ENCODE data around the gene SULT2A1.
"Not testable (repeated sequence)": the region's sequence is repeated elsewhere in the genome, so short reads cannot be mapped to it uniquely, and the experiment has no call there.

SULT2A1 gene

DNA sequence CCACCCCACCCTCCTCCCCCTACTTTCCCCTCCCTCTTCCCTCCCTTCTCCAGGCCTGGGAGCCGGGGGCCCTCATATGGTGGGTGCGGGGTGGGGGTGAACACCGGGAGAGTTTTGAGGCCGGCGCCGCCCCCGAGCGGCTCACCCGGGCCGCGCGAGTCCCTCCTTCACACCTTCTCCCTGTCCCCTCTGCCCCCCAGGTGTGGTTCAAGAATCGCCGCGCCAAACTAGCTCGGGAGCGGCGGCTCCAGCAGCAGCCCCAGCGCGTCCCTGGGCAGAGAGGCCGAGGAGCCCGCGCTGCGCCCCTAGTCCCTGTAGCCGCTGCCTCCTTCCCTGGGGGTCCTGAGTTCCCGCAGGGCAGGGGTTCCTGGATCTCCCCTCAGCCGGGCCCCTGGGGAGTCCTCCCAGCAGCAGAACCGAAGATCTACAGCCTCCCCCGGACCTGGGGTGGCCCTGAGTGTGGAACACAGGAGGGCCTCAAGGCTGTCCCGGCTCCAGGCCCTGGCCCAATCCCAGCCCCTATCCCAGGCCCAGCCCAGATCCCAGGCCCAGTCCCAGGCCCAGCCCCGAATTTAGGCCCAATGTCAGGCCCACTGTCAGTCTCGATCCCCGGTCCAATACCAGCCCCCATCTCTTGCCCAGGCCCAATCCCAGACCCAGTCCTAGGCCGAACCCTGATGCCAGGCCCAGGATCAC is 25.4 kb downstream of the SULT2A1 start:
- no peak for DNase-seq (ENCODE audit: low read depth in 2 of 2)

DNA sequence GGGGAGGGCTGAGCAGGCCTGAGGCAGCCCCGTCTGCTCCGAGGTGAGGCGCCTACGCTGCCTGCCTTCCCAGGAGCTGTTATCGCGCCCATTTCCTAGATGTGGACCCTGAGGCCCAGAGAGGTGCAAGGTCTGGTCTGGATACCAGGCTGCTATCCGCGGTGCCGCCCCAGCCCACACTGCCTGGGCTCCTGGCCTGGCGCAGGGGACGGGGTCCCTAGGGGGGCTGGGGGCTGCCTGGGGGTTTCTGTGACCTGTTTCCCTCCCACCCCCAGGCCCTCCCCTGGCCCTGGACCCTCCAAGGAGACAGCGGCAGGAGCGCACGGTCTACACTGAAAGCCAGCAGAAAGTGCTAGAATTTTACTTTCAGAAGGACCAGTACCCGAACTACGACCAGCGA is 26.3 kb downstream of the SULT2A1 start:
- not testable (repeated sequence) for DNase-seq (ENCODE audit: low read depth in 2 of 2)

DNA sequence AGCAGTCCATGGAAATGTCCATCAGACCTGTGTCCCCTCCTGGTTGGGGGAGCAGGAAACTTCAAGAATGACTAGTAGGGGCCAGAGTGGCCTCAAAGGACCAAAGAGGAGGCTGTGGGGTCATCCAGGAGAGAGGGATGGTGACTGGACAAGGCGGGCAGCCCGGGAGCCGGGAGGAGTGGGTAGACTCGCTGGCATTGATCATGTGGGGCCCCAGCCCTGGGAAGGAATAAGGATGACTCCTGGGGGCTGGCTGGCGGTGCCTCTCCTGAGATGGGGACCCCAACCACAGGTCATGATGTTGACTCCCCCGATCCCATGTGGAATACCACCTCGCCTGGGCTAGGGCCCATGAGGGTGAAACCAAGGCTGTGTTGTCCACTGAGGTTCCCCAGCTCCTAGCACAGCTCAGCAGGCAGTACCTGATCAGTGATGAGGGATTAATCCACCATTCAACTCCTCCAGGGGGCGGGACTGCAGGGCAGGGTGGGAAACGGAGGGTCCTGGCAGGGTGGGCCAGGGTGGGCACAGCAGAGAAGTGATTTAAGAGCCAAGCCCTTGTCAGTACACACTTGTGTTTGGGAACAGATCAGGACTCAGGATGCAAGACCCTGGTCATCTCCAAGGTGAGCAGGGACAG is 27.3 kb downstream of the SULT2A1 start, which contains the start of gene TPRX2:
TSS of gene TPRX2 (plus strand) at position 590 of the 640 bp plus-strand sequence. CDS start at position 602, 12 bp downstream.
- DNase-seq (ENCODE audit: low read depth in 2 of 2) = not testable (repeated sequence)

DNA sequence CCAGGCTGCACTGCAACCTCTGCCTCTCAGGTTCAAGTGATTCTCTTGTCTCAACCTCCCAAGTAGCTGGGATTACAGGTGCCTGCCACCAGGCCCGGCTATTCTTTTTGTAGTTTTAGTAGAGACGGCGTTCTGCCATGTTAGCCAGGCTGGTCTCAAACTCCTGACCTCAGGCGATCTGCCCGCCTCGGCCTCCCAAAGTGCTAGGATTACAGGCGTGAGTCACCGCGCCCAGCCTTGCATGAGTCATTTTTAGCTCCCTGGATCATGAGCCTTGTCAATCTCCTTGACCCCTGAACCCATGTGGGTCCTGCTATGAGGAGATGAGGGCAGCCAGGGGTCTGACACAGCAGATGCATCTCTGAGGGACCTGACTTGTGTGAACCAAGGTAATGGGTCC is 27.9 kb downstream of the SULT2A1 start:
- not testable (repeated sequence) for DNase-seq (ENCODE audit: low read depth in 2 of 2)

DNA sequence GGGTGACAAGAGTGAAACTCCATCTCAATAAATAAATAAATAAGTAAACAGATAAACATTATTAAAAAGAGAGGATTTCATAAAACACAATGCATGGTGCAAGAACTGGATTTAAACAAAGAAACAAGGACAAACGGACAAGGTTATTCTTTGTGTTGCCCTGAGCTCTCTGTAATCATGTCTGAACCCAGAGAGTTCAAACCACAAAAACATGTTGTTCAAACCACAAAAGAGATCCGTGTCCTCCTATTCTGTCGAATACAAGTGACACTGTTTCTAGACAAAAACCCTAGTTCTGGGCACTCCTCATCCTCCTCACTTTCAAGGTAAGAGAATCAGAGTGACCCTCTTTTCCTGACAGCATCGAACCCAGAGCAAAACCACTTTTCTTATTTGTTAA is 31.7 kb downstream of the SULT2A1 start:
- no peak for DNase-seq (ENCODE audit: low read depth in 2 of 2)

DNA sequence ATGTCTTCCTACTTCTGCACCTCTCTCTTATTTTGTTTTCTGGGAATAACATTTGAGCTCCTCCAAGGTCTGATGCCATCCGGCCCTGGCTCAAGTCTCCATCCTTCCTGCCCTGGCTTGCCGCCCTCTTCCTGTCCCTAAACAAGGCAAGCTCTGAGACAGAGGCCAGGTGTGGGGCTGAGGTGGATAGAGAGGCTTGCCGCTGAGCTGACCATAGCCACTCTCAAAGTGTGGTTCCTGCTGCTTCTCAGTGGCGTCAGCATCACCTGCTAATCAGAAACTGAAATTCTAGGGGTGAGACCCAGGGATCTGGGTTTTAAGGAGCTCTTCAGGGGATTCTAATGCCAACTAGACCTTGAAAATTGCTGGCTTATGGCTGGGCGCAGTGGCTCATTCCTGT is 33.1 kb downstream of the SULT2A1 start:
- no peak for DNase-seq (ENCODE audit: low read depth in 2 of 2)

DNA sequence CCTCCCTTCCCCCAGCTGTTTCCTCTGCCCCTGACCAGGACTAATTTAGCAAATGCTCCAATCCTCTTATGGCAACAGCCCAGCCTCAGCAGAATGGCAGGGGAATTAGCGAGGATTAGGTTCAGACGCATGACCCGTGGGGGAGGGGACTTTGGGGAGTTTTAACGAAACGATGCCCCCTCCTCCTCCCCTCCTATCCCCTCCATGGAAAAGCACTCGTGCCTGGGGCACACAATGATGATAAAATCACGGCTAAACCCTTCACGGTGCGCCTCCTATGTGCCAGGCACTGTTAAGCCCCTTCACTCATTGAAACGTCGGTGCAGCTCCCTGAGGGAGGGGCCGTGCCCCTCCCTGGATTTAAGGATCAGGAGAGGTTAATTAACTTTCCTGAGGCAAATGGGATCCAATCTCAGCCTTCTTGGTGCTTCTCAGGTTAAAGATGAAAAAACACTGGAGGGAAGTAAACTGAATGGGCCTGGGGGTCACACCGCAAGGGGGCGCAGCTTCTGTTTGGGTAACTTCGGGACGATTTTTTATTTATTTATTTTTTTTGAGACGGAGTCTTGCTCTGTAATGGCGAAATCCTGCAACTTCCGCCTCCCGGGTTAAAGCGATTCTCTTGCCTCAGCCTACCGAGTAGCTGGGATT is 37.2 kb downstream of the SULT2A1 start:
- peak; percentile 27 to 43 for DNase-seq (ENCODE audit: low read depth in 2 of 2)

DNA sequence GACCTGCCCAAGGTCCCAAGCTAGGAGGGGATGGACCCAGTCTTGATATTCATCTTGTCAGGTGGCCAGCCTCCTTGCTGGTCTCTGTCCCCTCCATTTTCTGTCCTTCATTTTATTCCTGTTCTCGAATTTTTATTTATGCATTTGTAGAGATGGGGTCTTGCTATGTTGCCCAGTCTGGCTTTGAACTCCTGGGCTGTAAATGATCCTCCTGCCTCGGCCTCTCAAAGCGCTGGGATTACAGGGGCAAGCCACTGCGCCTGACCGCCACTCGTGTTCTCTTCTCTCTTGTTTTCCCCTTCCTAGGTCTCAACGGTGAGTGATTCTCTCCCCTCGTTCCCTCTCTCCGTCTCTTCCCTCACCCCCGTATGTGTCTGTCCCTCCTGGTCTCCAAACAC is 37.7 kb downstream of the SULT2A1 start:
- DNase-seq (ENCODE audit: low read depth in 2 of 2) = no peak

DNA sequence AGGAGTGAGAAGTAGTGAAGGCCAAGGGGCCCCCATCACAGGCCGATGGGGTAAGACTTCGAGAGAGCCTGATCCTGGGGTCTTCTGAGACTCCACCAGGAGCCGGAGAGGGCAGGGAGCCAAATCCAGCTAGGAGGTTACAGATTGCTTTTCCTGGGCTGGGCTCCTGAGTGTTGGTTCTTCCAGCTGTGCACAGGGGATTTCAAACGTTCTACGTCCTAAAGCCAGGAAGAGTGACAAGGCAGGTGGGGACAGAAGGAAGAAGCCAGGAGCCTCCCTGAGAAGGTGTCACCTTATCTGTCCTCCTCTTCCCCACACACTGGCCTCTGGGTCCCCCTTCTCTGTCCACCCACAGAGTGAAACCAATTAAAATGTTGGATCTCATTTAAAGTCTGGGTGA is 43.2 kb downstream of the SULT2A1 start:
- no peak for DNase-seq (ENCODE audit: low read depth in 2 of 2)

DNA sequence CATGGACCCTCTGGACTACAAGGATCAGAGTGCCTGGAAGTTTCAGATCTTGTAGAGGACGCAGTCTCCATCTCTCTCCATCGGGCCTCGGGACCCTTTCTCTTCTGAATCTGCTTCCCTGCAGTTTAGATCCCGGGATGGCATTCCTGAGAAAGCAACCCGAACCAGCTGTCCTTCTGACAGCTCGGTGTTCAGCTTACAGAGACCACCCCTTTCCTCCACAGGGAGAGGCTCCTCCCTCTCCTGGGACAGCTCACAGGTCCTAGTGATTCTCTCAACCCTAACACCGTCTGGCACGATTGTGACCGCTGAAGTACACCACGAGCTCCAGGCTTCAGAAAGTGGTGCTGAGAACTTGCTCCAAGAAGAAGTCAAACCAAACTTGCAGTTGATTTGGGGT is 46.2 kb downstream of the SULT2A1 start:
- DNase-seq (ENCODE audit: low read depth in 2 of 2) = no peak

DNA sequence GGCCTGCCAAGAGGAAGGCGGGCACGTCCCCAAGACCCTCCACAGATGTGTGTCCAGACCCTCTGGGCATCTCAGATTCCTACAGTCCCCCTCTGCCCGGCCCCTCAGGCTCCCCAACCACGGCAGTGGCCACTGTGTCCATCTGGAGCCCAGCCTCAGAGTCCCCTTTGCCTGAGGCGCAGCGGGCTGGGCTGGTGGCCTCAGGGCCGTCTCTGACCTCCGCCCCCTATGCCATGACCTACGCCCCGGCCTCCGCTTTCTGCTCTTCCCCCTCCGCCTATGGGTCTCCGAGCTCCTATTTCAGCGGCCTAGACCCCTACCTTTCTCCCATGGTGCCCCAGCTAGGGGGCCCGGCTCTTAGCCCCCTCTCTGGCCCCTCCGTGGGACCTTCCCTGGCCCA is 46.7 kb downstream of the SULT2A1 start:
- no peak for DNase-seq (ENCODE audit: low read depth in 2 of 2)

DNA sequence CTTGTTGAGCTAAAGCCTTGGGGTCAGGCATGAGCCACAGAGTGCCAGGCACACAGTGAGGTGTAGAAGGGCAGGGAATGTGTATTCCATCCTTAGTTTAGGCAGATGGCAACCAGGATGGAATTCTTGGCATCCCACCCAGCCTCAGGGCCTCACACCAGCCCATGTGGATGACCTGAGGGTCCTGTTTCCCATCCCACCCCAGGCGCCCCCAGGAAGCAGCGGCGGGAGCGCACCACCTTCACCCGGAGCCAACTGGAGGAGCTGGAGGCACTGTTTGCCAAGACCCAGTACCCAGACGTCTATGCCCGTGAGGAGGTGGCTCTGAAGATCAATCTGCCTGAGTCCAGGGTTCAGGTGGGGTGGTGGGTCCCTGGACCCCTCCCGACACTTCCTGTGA is 50.1 kb downstream of the SULT2A1 start:
- DNase-seq (ENCODE audit: low read depth in 2 of 2) = no peak

DNA sequence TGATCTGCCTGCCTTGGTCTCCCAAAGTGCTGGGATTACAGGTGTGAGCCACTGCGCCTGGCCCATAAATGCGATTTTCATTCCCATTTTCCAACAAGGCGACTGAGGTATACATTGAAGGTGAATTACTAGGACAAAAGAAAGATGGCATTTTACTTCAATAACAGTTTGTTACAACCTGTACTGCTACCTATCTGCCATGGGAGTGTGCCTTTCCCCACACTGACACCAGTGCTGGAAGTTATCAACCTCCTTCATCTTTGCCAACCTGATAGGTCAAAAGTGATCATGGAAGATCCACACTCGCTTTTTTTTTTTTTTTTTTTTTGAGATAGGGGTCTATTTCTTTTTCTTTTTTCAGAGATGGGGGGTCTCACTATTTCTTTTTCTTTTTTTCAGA is 53.4 kb downstream of the SULT2A1 start:
- no peak for DNase-seq (ENCODE audit: low read depth in 2 of 2)

DNA sequence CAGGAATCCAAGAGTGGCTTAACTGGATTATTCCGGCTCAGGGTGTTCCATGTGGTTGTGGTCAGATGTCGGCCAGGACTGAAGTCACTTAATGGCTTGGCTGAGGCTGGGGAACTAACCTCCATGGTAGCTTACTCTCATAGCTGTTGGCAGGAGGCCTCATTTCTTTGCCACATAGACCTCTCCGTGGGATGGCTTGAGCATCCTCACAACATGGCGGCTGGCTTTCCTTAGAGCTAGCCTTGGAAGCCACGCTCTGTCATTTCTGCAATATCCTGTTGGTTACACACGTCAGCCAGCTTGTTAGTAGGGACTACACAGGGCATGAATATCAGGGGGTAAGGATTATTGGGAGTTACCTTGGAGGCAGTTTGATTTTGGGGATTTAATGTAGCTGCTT is 59.3 kb downstream of the SULT2A1 start:
- no peak for DNase-seq (ENCODE audit: low read depth in 2 of 2)

DNA sequence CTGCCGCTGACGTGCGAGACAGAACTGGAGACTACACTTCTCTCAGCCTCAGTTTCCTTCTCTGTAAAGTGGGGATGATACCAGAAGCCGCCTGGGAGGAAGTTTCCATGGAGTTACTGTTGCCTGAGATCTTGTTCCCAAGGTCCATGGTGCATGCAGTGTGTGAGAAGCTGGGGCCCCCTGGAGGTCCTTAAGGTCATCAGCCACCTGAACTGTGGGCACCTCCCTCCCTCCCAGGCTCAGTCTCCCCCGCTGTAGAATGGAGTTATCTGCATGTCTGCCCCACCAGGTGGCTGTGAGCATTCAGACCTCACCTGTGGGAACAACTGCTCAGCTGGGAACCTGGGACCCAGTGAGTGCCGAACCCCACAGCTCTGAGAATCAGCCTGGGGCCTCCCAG is 61.7 kb downstream of the SULT2A1 start:
- no peak for DNase-seq (ENCODE audit: low read depth in 2 of 2)

DNA sequence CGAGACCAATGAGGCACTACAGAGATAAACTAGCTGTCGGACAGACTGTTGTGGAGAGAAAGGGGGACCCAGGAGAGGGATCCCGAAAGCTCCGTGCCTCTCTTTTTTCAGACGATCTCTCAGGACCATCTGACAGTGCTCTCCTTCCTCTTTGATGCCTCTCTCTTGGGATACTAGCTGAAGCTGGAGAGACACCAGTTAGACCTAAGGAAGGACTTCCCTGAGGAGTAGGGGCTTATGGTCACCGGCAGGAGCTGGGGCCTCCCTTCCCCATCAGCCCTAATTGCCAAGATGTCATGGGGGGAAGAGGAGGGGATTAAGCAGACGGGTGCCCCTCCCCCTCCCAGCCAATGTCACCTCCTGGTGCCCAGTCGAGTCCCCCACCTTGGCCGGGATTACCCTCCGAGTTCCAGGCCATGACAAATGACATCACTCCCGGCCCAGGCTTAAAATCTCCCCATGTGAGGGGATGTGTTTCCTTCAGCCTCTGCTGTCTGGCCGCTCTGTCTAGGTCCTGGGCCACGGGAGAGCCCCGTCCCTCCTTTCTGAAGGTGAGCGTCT is 64.6 kb downstream of the SULT2A1 start, which contains the start of gene CRX:
TSS of gene CRX (plus strand) at position 478 of the 561 bp plus-strand sequence. CDS start 12,507 bp downstream, outside the sequence.
- no peak for DNase-seq (ENCODE audit: low read depth in 2 of 2)

All from stimulated activated CD8-positive, alpha-beta memory T cell treated with anti-CD3 and anti-CD28 coated beads, Interleukin-2, amount 100 ng/mL, for 48 hours (primary cell).